HepG2 (cell line): ENCODE measurements around the gene HLA-DMB. TPM values are rescaled to one million over a fixed set of nuclear protein-coding genes. Genes with fewer than 3 reads are reported as not detected.

Experiments used
- NCOA2 ChIP-seq: sonication (generic); formaldehyde crosslinking; IDR thresholded peaks from 2 replicates; pipeline ENCODE4 v1.8.0; 2022; ENCODE audit warnings: inconsistent platforms
- PPARG ChIP-seq: conservative IDR thresholded peaks from 2 replicates; pipeline ENCODE4 v1.6.1; 2016; ENCODE audit warnings: missing biosample characterization, missing genetic modification reagents
- RNF2 ChIP-seq: fragments of 450-650 bp; conservative IDR thresholded peaks from 2 replicates; pipeline ENCODE4 v1.6.1; 2016; ENCODE audit warnings: low read depth
- SUZ12 ChIP-seq: fragments of 150-350 bp; IDR thresholded peaks from 2 replicates; pipeline ENCODE4 v1.6.1; 2014; ENCODE audit warnings: low read depth, low read length
- TBL1XR1 ChIP-seq: fragments of 150-350 bp; IDR thresholded peaks from 2 replicates; pipeline ENCODE4 v1.6.1; 2014; ENCODE audit warnings: borderline replicate concordance, low read length; ENCODE audit not compliant: partially characterized antibody
- TCF7L2 ChIP-seq: IDR thresholded peaks from 2 replicates; pipeline ENCODE4 v1.6.1; 2011; ENCODE audit warnings: mild to moderate bottlenecking, low read depth, low read length, moderate library complexity
- ZBED4 ChIP-seq: sonication (generic); formaldehyde crosslinking; IDR thresholded peaks from 2 replicates; pipeline ENCODE4 v1.4.0; 2020; ENCODE audit warnings: missing genetic modification reagents, borderline replicate concordance
- ZBTB10 ChIP-seq: sonication (generic); formaldehyde crosslinking; IDR thresholded peaks from 2 replicates; pipeline ENCODE4 v1.4.0; 2020; ENCODE audit warnings: missing genetic modification reagents, borderline replicate concordance
- ZBTB8A ChIP-seq: sonication (generic); formaldehyde crosslinking; IDR thresholded peaks from 2 replicates; pipeline ENCODE4 v1.4.0; 2020; ENCODE audit warnings: mild to moderate bottlenecking, low read depth, missing genetic modification reagents, borderline replicate concordance
- ZNF3 ChIP-seq: IDR thresholded peaks from 2 replicates; pipeline ENCODE4 v1.7.0; 2017; ENCODE audit warnings: inconsistent platforms
- ZNF414 ChIP-seq: sonication (generic); formaldehyde crosslinking; IDR thresholded peaks from 2 replicates; pipeline ENCODE4 v1.5.0; 2020; ENCODE audit warnings: missing genetic modification reagents
- ZNF468 ChIP-seq: sonication (generic); formaldehyde crosslinking; IDR thresholded peaks from 2 replicates; pipeline ENCODE4 v1.8.0; 2022; ENCODE audit warnings: mild to moderate bottlenecking, moderate library complexity, missing genetic modification reagents
- ZNF616 ChIP-seq: sonication (generic); formaldehyde crosslinking; IDR thresholded peaks from 2 replicates; pipeline ENCODE4 v1.5.0; 2020; ENCODE audit warnings: low read depth, mild to moderate bottlenecking, missing genetic modification reagents
- ZNF713 ChIP-seq: sonication (generic); formaldehyde crosslinking; IDR thresholded peaks from 2 replicates; pipeline ENCODE4 v1.4.0; 2020; ENCODE audit warnings: mild to moderate bottlenecking, missing genetic modification reagents
- polyA plus RNA-seq, 8 experiments: library from polyadenylated mRNA; depleted of rRNA in 3 of 8; stranded (reverse) in 7 of 8; unstranded in 1 of 8; fragments of >200 nt; fragmentation: Illumina TruSeq in 4 of 8; extraction: Trizol in 4 of 8; gene quantifications; 2 replicates each; pipeline versions ENCODE4 v1.2.1 to v1.2.3, GENCODE V29; 2011 to 2016; ENCODE audit warnings: low read depth in 4 of 8, missing spikeins in 1 of 8, mixed read lengths in 1 of 8; ENCODE audit not compliant: insufficient read depth in 1 of 8
- total RNA-seq, 5 experiments: library from RNA; depleted of rRNA; stranded (reverse); fragments of >200 nt; fragmentation: Illumina TruSeq; extraction: Trizol; gene quantifications; 2 replicates each; pipeline ENCODE4 v1.2.3, GENCODE V29; 2016; ENCODE audit warnings: low read depth in 1 of 5
- TF ChIP-seq, protein P1 (sequence below): sonication (generic); formaldehyde crosslinking; IDR thresholded peaks from 2 replicates; pipeline ENCODE4 v1.4.0; 2020; ENCODE audit warnings: missing genetic modification reagents

HLA-DMB gene
- total and polyA plus RNA-seq, 2 of the 13 experiments (the other 11 are each of a cell fraction or from before 2014, with no cell fraction given) = not detected

DNA sequence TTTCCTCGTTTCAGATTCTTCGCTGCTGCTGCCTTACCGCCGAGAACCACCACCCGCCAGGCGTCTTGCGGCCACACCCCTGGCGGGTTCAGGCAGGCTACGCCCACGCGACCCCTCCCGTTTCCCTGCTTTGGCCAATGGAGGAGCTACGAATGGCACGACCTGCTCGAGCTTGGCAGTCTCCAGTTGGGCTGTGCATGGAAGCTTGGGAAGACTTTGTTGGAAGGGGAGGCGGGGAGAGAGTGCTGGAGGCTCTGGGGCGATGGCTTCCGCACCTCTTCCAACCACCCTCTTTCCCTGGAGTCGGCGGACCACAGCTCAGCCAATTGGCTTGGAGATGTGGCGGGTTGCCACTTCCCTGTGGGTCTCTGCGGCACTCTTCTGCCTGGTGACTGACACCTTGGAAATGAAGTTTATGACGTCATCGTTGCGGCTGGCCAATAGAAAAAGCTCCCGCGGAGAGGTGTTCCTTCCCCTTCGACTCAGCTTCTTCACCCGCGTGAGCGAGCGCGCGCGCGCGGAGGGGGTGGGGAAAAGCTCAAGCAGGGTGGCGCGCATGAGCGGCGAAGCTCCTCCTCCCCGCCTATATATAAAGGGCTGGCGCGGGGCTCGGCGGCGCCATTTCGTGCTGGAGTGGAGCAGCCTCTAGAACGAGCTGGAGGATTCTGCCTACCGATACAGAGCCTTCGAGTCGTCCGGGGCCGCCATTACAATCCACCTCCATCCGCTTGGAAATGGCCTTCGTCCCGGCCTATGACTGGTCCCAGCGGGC, 30.9 kb upstream of the HLA-DMB start (continued):
- TF ChIP-seq ZNF414 (CRISPR knock-in tag) (no peak), RNF2 (peak; percentile 55; the same call in 1 of the 2 replicates), TCF7L2 (no peak), NCOA2 (CRISPR knock-in tag) (no peak), ZBTB8A (no peak; the same call in 1 of the 2 replicates), ZNF713 (CRISPR knock-in tag) (0 out of 2 replicates have a peak, but pooled peaks have one; percentile 68), SUZ12 (peak; percentile 21; the same call in 1 of the 2 replicates), TBL1XR1 (peak; percentile 94), ZBED4 (CRISPR knock-in tag) (peak; percentile 73), PPARG (no peak; the same call in none of the 2 replicates), ZNF468 (CRISPR knock-in tag) (peak; percentile 46; the same call in 1 of the 2 replicates), ZNF616 (CRISPR knock-in tag) (no peak; the same call in 1 of the 2 replicates), ZNF3 (CRISPR knock-in tag) (no peak), ZBTB10 (CRISPR knock-in tag) (peak; percentile 28)
- TF ChIP-seq, protein P1, sequence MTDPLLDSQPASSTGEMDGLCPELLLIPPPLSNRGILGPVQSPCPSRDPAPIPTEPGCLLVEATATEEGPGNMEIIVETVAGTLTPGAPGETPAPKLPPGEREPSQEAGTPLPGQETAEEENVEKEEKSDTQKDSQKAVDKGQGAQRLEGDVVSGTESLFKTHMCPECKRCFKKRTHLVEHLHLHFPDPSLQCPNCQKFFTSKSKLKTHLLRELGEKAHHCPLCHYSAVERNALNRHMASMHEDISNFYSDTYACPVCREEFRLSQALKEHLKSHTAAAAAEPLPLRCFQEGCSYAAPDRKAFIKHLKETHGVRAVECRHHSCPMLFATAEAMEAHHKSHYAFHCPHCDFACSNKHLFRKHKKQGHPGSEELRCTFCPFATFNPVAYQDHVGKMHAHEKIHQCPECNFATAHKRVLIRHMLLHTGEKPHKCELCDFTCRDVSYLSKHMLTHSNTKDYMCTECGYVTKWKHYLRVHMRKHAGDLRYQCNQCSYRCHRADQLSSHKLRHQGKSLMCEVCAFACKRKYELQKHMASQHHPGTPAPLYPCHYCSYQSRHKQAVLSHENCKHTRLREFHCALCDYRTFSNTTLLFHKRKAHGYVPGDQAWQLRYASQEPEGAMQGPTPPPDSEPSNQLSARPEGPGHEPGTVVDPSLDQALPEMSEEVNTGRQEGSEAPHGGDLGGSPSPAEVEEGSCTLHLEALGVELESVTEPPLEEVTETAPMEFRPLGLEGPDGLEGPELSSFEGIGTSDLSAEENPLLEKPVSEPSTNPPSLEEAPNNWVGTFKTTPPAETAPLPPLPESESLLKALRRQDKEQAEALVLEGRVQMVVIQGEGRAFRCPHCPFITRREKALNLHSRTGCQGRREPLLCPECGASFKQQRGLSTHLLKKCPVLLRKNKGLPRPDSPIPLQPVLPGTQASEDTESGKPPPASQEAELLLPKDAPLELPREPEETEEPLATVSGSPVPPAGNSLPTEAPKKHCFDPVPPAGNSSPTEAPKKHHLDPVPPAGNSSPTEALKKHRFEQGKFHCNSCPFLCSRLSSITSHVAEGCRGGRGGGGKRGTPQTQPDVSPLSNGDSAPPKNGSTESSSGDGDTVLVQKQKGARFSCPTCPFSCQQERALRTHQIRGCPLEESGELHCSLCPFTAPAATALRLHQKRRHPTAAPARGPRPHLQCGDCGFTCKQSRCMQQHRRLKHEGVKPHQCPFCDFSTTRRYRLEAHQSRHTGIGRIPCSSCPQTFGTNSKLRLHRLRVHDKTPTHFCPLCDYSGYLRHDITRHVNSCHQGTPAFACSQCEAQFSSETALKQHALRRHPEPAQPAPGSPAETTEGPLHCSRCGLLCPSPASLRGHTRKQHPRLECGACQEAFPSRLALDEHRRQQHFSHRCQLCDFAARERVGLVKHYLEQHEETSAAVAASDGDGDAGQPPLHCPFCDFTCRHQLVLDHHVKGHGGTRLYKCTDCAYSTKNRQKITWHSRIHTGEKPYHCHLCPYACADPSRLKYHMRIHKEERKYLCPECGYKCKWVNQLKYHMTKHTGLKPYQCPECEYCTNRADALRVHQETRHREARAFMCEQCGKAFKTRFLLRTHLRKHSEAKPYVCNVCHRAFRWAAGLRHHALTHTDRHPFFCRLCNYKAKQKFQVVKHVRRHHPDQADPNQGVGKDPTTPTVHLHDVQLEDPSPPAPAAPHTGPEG = no peak; the same call in 1 of the 2 replicates
